HG02870 (cell line): Measurements from ENCODE around the gene ZBTB7C.

ENCODE experiments used
- ATAC-seq: cut with Tn5 transposase; IDR thresholded peaks from one replicate; pipeline ENCODE4 v1.9.1; 2021; ENCODE audit warnings: mild to moderate bottlenecking, moderate library complexity; ENCODE audit not compliant: unreplicated experiment

The ZBTB7C gene

GRCh38 chr18:48355276-48356115 is 53.7 kb downstream of the ZBTB7C start:
- ATAC-seq: no peak

GRCh38 chr18:48354746-48355260 is 54.4 kb downstream of the ZBTB7C start:
- ATAC-seq: no peak

- ATAC-seq: no peak
These were observed 57.0 kb downstream of the ZBTB7C start for GRCh38 chr18:48352051-48352755.

GRCh38 chr18:48351216-48352050 is 57.8 kb downstream of the ZBTB7C start:
- ATAC-seq: no peak

GRCh38 chr18:48348739-48349138 is 60.4 kb downstream of the ZBTB7C start:
- no peak for ATAC-seq

GRCh38 chr18:48347756-48348326 is 61.3 kb downstream of the ZBTB7C start:
- ATAC-seq: no peak

GRCh38 chr18:48345596-48345995 is 63.6 kb downstream of the ZBTB7C start:
- no peak for ATAC-seq

GRCh38 chr18:48342581-48342980 is 66.6 kb downstream of the ZBTB7C start:
- ATAC-seq: no peak

GRCh38 chr18:48342125-48342524 is 67.1 kb downstream of the ZBTB7C start:
- ATAC-seq: no peak

GRCh38 chr18:48340560-48340959 is 68.6 kb downstream of the ZBTB7C start:
- ATAC-seq: no peak

- no peak for ATAC-seq
These were observed 69.5 kb downstream of the ZBTB7C start for GRCh38 chr18:48339692-48340091.

- ATAC-seq: no peak
These were observed 70.3 kb downstream of the ZBTB7C start for GRCh38 chr18:48338915-48339314.

GRCh38 chr18:48337053-48337452 is 72.1 kb downstream of the ZBTB7C start:
- no peak for ATAC-seq

- ATAC-seq: no peak
These were observed 72.9 kb downstream of the ZBTB7C start for GRCh38 chr18:48336332-48336731.

- ATAC-seq: no peak
These were observed 73.4 kb downstream of the ZBTB7C start for GRCh38 chr18:48335829-48336228.

- ATAC-seq: no peak
These were observed 74.3 kb downstream of the ZBTB7C start for GRCh38 chr18:48334845-48335244.

GRCh38 chr18:48333563-48333962 is 75.6 kb downstream of the ZBTB7C start:
- ATAC-seq: no peak

- no peak for ATAC-seq
These were observed 78.9 kb downstream of the ZBTB7C start for GRCh38 chr18:48330016-48330991.

GRCh38 chr18:48328473-48329210 is 80.5 kb downstream of the ZBTB7C start:
- ATAC-seq: no peak
